ENCODE data around the gene ALPG.
"Not testable (repeated sequence)": the region's sequence is repeated elsewhere in the genome, so short reads cannot be mapped to it uniquely, and the experiment has no call there.

ALPG gene

DNA sequence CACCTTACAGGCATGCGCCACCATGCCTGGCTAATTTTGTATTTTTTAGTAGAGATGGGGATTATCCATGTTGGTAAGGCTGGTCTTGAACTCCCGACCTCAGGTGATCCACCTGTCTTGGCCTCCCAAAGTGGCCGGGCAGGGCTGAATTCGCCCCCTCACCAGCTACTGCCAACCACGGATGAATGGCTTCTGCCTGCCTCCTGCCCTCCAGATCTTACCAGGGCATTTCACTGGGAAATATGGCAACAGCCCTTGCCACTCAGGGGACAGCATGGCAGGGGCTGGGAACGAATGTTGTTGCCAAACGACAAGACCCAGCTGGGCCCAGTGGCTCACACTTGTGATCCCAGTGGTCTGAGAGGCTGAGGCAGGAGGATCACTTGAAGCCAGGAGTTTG, 29.9 kb upstream of the ALPG start:
- DNase-seq (ENCODE audit: low read depth in 3 of 3, low spot score in 1 of 3) = no peak

DNA sequence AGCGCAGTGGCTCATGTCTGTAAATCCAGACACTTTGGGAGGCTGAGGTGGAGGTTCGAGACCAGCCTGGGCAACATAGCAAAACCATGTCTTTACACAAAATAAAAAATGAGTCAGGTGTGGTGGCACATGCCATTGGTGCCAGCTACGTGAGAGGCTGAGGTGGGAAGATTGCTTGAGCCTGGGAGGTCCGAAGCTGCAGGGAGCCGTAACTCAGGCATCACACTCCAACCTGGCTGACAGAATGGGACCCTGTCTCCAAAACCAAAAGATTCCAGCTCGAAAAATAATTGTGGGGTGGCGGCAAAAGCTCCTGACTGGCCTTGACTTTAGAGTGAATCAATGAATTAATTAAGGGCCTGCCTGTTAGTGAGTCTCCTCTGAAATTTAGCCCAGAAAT, 29.3 kb upstream of the ALPG start:
- no peak for DNase-seq (ENCODE audit: low read depth in 3 of 3, low spot score in 1 of 3)

DNA sequence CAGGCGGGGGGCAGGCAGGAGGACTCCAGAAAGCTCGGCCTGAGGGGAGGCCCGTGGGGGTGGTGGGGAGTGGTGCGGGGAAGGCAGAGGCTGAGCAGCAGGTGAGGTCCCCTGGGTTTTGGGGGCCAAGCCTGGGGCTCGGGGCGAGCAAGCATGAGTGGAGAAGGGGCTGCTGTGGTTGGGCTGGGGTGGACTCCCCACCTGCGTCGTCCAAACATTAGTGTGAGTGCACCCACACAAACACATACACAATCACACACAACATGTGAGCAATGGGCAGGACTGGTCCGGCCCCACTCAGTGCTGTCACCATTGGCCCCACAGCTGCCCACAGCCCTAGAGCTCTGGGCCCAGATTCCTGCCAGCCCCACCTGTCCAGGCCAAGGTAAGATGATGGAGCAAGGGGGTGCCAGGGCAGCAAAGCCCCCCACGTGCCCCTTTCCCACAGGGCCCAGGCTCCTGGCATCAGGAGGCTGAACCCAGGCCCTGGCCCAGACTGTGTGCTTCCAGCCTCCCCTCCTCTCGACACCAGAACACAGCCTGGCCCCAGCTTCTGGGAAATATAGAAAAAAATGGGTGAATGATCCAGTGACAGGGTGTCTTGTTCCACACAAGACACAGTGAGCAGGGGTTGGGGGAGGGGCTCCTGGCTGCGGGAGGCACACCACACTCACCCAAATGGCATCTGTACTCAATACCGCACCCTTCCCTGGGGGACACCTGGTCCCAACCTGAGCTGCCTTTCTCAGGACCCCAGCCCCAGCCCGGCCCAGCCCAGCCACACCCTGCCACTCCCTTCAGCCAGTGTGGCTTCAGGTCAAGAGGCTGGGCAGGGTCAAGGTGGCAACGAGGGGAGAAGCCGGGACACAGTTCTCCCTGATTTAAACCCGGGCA, 28.6 kb upstream of the ALPG start:
- DNase-seq (ENCODE audit: low read depth in 3 of 3, low spot score in 1 of 3) = no peak

DNA sequence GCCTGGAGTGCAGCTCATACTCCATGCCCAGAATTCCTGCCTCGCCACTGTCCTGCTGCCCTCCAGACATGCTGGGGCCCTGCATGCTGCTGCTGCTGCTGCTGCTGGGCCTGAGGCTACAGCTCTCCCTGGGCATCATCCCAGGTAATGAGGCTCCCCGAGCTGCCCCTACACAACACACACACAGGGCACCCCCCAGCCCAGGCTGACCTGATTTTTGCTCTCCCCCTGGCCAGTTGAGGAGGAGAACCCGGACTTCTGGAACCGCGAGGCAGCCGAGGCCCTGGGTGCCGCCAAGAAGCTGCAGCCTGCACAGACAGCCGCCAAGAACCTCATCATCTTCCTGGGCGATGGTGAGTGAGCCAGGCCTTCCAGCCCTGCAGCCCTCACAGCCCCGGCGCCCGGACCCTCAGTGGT, 27.9 kb upstream of the ALPG start, which contains the start of gene ALPP:
ALPP (plus strand) TSS at position 17 of the 417 bp plus-strand sequence; CDS start at position 69, 52 bp downstream.
- DNase-seq (ENCODE audit: low read depth in 3 of 3, low spot score in 1 of 3) = not testable (repeated sequence)

DNA sequence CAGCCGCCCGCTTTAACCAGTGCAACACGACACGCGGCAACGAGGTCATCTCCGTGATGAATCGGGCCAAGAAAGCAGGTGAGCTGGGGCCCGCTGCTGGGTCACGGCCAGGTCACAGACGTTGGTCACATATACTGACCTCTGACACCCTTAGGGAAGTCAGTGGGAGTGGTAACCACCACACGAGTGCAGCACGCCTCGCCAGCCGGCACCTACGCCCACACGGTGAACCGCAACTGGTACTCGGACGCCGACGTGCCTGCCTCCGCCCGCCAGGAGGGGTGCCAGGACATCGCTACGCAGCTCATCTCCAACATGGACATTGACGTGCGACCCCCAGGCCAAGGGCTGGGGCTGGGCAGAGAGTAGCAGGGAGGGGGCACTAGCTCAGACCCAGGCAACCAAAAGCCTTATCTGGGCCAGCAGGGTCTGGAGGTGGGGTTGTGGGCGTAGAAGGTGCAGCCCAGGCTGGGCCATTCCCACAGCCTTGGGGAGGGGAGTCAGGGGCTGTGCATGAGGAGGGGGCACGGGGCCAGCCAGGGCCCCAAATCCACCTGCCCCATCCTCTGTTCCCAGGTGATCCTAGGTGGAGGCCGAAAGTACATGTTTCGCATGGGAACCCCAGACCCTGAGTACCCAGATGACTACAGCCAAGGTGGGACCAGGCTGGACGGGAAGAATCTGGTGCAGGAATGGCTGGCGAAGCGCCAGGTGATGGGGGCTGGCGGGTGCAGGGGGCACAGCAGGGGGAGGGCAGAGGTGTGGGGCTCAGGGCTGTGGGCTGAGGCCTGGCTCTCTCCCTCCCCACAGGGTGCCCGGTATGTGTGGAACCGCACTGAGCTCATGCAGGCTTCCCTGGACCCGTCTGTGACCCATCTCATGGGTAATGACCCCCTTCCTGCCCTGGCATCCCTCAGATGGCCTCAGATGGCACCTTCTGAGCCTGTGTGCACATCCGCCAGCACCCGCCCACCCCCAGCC, 26.7 kb upstream of the ALPG start:
- DNase-seq (ENCODE audit: low read depth in 3 of 3, low spot score in 1 of 3) = not testable (repeated sequence)

DNA sequence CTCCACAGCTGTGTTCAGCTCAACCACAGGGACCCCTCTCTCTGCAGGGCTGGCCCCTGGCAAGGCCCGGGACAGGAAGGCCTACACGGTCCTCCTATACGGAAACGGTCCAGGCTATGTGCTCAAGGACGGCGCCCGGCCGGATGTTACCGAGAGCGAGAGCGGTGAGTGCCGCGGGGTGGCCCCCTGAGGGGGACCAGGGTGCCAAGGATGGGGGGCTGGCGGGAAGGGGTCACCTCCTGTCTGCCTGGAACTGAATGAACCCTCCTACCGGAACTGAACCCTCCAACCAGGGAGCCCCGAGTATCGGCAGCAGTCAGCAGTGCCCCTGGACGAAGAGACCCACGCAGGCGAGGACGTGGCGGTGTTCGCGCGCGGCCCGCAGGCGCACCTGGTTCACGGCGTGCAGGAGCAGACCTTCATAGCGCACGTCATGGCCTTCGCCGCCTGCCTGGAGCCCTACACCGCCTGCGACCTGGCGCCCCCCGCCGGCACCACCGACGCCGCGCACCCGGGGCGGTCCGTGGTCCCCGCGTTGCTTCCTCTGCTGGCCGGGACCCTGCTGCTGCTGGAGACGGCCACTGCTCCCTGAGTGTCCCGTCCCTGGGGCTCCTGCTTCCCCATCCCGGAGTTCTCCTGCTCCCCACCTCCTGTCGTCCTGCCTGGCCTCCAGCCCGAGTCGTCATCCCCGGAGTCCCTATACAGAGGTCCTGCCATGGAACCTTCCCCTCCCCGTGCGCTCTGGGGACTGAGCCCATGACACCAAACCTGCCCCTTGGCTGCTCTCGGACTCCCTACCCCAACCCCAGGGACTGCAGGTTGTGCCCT, 25.2 kb upstream of the ALPG start:
- not testable (repeated sequence) for DNase-seq (ENCODE audit: low read depth in 3 of 3, low spot score in 1 of 3)

DNA sequence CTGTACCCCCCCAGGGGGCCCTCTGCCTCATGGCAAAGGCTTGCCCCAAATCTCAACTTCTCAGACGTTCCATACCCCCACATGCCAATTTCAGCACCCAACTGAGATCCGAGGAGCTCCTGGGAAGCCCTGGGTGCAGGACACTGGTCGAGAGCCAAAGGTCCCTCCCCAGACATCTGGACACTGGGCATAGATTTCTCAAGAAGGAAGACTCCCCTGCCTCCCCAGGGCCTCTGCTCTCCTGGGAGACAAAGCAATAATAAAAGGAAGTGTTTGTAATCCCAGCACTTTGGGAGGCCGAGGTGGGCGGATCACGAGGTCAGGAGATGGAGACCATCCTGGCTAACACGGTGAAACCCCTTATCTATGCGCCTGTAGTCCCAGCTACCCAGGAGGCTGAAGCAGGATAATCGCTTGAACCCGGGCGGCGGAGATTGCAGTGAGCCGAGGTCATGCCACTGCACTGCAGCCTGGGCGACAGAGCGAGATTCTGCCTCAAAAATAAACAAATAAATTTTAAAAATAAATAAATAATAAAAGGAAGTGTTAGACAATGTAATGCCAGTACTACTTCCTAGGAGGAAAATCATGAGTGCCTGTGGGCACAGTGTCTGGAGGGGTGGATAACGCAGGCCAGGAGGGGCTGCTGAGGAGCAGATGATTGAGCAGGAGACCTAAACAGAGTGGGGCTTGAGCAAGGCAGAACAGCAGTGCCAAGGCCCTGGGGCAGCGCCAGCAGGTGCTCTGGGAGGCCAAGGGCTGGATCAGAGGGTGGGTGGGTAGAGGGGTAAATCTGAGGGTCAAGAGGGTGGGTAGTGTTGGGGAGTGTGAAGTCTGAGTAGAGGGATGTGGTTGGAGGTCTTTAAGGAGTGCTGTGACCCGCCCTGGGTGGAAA, 24.1 kb upstream of the ALPG start:
- no peak for DNase-seq (ENCODE audit: low read depth in 3 of 3, low spot score in 1 of 3)

DNA sequence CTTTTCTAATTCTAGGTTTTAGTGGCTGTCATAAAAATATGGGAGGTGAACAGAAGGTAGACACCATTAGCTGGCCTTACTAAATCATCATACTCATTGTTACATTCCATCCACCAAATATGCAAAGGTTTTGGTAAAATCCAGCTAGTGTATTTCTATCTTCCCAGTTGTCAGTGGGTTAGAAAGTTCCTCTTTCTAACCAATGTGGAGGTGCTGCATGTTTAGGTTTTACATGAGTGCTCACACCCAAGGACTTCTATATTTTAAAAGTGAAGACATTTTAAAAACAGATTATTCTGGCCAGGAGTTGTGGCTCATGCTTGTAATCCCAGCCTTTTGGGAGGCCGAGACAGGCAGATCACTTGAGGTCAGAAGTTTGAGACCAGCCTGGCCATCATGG, 22.2 kb upstream of the ALPG start:
- no peak for DNase-seq (ENCODE audit: low read depth in 3 of 3, low spot score in 1 of 3)

DNA sequence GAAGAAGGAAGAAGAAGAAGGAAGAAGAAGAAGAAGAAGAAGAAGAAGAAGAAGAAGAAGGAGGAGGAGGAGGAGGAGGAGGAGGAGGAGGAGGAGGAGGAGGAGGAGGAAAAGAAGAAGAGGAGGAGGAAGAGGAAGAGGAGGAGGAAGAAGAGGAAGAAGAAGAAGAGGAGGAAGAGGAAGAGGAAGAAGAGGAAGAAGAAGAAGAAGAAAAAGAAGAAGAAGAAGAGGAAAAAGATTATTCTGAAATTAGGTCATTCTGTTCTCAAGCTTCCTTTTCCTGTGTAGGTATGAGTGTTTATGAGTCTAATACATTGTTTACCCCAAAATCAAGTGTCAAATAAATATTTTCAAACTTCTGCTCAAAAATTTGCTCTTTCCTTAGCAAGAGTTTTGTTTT, 21.6 kb upstream of the ALPG start:
- DNase-seq (ENCODE audit: low read depth in 3 of 3, low spot score in 1 of 3) = not testable (repeated sequence)

DNA sequence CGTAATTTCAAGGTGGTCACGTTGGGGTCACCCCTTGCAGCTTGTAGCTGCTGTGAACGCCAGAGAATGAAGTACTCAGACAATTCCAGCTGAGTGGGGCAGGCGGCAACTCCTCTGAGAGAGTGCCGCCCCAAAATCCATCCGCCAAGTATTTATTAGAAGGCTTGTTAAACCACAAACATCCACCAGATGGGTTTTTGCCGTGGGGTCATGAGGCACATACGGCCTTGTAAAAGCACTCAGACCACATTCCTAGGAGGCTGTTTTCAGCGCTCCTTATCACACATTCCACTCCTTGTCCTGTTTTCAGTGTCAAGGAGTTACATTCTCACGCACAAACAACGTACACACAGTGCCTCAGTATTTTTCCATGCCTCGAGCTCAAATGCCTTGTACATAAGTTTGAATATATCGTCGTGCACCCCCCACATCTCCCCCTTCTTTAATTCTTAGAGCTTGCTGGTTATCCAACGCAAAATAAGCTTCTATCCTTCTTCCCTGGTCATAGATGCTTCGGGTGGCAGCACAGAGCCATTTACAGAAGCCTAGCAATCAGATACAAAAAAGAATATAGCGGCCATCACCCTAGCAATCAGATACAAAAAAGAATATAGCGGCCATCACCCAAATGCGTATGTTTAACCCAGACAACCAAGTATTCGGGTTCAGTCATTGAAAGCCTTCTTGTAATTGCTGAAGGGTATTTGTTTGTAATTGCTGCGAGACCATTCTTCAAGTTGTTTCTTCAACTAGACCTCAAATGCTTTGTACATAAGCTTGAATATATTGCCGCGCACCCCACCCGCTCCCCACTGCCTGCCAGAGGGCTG, 20.8 kb upstream of the ALPG start:
- DNase-seq (ENCODE audit: low read depth in 3 of 3, low spot score in 1 of 3) = no peak

DNA sequence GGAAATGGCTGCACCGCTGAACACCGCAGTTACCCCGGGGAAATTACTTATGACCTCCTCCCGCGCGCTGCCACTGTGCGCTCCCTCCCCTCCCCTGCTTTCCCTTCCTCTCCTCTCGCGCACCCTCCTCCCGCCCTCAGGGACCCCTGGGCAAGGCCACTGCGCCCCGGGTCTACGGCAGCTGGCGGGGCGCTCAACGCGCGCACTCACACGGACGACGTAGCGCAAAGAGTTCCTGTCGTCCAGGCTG, 20.2 kb upstream of the ALPG start:
- no peak for DNase-seq (ENCODE audit: low read depth in 3 of 3, low spot score in 1 of 3)

DNA sequence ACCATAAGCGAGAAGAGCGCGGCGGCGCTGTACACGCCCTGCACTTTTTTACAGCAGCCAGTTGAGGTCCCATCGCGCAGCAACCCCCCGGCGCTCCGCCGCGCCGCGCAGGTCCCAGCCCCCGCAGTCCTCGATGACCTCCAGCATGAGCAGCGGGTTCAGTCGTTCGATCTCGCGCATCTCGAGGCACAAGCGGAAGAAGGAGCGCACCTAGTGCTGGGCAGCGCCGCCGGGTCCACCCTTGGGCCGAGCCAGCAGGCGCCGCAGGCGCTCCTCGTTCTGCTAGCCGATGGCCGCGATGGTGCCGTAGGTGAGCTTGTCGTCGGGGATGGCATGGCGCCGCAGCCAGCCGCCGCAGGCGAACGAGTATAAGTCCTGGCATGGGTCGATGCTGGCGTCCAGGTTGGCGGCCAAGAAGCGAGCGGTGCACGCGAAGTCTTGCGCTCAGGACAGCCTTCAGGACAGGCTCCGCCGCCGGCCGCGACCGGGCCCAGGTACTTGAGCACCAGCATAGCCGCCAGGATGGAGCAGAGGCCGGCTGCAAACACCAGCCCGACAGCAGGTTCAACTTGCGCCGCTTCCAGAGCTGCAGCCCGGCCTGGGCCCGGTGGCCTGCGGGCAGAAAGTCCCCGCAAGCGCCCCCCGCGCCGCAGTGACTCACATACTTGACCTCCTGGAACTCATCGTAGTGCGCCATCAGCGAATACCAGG, 19.7 kb upstream of the ALPG start:
- no peak for DNase-seq (ENCODE audit: low read depth in 3 of 3, low spot score in 1 of 3)

DNA sequence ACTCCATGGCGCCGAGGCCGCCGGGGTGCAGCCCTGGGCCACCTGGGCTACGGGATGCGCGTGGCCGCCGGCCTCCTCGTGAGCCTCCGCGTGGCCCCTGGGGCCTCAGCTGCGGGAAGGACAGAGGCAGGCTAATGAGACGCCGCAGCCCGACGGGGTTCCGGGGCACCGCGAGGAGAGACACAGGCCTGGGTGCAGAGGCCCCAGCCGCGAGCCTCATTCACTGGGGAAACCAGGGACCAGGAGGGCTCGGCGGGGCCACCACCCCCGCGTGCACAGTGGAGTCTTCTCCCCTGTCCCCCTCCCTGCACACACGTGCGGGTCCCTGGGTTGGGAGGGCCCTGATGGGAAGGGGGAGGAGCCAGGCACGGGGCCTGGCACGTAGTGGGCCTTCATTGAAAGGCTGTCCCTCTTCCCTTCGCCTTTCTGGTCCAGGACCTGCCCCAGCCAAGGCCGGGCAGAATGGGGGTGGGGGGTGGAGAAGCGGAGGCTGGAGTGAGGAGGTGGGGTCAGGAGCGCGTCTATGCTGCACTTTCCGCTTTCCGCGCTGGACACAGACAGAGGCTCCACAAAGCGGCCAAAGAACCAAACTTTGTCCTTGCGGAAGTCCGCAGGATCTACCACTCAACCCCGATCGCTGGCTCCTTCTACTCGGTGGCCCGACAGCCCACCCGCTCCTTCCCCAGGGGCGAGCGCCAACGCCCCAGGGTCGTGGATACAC, 19.0 kb upstream of the ALPG start:
- no peak for DNase-seq (ENCODE audit: low read depth in 3 of 3, low spot score in 1 of 3)

DNA sequence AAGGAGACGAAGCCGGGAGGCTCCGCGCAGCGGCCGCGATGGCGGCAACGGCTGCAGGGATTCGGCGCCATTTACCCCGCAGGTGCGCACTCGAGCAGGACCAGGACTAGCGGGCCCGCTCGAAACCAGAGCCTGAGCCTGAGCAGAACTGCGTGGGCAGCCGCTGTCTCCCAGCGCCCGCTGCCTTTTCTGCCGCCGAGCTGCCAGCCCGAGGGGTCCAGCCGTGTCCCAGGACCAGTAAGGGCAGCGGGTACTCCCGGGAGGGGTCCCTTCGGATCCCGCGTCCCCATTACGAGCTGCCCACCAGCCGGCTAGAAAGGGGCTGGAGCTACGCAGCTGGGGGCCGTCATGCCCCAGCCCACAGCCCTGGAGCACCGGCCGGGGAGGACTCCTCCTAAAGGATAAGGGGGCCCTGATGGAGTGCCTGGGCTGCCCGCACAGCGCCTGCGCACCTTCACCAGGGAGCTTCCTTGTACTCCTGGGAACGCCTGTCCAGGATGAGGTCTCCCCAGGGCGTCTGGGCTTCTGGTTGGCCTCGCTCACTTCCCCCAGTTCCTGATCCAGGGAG, 18.2 kb upstream of the ALPG start:
- DNase-seq (ENCODE audit: low read depth in 3 of 3, low spot score in 1 of 3) = no peak

DNA sequence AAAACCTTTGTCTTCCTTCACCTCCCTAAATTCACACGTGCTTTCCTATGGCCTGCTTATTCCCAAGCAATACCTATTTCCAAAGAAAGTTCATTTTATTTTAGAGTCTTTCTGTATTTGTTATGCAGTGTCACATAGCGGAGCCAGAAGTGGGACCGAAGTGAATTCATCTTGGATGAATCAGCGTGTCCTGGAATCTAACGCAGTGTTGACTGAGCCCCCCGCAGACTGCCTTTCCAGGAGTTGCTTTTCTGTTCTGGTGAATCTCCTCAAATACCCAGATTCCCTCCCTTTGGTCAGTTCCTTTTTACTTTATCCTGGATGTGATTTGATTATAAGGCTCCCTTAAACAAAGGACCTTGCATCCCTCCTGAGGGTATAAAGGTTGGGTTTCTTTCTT, 17.3 kb upstream of the ALPG start:
- DNase-seq (ENCODE audit: low read depth in 3 of 3, low spot score in 1 of 3) = no peak

DNA sequence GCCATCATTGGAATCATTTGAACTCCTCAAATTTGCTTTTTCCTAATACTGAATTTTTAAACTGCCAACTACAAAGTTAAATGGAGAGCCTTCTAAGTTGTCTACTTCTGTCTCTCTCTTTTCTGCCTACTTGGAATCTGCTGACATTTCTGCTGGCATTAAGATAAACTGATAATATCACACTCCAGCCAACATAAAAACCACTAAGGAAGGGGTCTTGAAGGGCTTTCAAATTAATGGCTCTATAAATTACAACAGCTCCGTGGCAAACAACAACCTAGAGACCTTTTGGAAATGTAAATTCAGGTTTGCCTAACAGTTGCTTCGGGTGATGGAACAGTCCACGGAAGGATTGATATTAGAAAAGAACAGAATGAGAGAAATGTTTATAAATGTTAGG, 16.0 kb upstream of the ALPG start:
- DNase-seq (ENCODE audit: low read depth in 3 of 3, low spot score in 1 of 3) = no peak

DNA sequence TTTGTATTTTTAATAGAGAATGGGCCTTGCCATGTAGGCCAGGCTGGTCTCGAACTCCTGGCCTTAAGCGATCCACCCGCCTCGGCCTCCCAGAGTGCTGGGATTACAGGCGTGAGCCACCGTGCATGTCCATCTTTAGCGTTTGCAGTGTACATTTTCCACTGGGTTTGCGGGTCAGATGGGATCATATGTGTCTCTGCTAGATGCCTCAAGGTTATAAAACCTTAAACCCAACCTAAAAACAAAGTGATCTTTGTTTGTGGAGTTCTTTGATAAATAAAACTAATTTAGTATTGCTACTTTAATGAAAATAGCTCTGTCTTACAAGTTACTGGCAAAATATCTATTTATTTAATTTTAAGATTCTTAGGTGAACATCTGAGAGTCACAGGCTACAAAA, 13.1 kb upstream of the ALPG start:
- DNase-seq (ENCODE audit: low read depth in 3 of 3, low spot score in 1 of 3) = no peak

DNA sequence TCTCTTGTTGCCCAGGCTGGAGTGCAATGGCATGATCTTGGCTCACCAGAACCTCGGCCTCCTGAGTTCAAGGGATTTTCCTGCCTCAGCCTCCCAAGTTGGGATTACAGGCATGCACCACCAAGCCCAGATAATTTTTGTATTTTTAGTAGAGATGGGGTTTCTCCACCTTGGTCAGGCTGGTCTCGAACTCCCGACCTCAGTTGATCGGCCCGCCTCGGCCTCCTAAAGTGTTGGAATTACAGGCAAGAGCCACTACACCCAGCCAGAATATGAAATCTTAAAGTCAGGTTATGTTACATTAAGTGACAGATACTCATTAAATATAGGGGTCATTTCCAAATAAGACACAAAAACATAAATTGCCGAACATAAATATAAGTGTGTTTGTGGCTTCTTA, 12.2 kb upstream of the ALPG start:
- not testable (repeated sequence) for DNase-seq (ENCODE audit: low read depth in 3 of 3, low spot score in 1 of 3)
